T-helper 2 cell treated with Interferon-gamma antibody and Interleukin-4, amounts not matched to agents 100 ng/mL and 5 ng/mL, for 36 hours (primary cell): ENCODE results near the gene WNT7A. TPM values are rescaled to one million over a fixed set of nuclear protein-coding genes. Genes with fewer than 3 reads are reported as not detected.
"Not testable (repeated sequence)": the region's sequence is repeated elsewhere in the genome, so short reads cannot be mapped to it uniquely, and the experiment has no call there.

Source experiments
- intact Hi-C: fragments of 100-400 bp; cut with micrococcal nuclease; formaldehyde crosslinking; loops from one replicate; pipeline ENCODE4 v1.15.1; 2023
- total RNA-seq: library from RNA; stranded (reverse); gene quantifications from 2 replicates; pipeline ENCODE4 v1.2.3, GENCODE V29; 2022

The WNT7A gene
- total RNA-seq, 1 donor from 2014 or later, result not detected

- intact Hi-C loops, result no loop called here
Measured at GRCh38 chr3:13866041-13866965, 13.6 kb downstream of the WNT7A start.

DNA sequence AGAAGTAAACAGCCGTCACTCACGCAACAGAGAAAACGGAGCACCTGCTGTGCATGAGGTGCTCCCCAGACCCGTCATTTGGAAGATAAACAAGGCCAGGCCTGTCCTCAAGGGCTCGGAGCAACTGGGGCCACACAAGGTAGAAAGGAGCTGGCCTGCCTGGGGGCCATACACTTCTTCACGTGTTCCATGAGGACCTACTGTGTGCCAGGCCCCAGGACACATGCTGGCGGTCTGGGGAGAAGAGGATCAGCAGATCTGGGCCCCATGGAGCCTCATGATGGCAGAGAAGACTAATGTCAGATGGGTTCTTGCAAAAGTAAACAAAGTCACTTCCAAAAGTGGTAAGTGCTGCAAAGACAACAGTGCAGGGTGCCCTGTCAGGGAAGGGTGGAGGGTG, 14.3 kb downstream of the WNT7A start:
- intact Hi-C loops, result no loop called here

- intact Hi-C loops, result no loop called here
Measured at GRCh38 chr3:13865106-13865505, 14.8 kb downstream of the WNT7A start.

- intact Hi-C loops, result no loop called here
Measured at GRCh38 chr3:13863965-13864595, 15.8 kb downstream of the WNT7A start.

GRCh38 chr3:13863382-13863952, 16.4 kb downstream of the WNT7A start:
- intact Hi-C loops, result no loop called here

DNA sequence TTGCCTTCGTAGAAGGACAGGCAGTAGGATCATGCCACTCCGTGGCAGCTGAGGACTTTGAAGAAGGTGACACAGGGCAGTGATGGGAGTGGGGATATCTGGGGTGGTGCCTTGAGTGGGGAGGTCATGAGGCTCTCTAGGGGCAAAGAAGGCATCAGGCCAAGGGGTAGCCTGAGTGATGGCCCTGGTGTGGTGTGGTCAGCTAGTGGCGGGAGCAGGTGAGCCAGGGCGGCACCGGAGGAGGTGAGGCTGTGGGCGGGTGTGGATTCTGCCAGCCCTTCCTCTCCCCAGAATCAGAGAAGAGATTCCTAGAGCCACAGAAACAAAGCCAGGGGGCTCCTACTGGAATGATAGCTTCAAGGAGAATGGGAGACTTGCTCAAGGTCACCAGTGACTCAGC, 18.4 kb downstream of the WNT7A start:
- intact Hi-C loops, result no loop called here

DNA sequence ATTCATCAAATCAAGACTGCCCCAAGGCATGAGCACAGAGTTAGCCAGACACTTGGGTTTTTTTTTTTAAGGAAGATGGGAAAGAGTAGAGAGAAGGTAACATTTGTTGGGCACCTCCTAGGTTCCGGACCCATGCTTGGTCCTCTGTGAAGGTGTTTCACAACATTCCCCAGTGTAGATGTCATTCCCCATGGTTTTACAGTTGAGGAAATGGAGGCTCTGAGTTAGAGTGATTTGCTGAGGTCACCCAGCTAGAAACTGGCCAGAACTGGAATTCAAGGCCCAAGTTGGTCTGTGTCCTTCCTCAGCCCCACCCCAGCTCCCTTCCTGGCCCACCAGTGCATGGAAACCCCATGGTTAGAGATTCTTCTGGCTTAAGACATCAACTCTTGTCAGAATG, 19.9 kb downstream of the WNT7A start:
- intact Hi-C loops, result no loop called here

DNA sequence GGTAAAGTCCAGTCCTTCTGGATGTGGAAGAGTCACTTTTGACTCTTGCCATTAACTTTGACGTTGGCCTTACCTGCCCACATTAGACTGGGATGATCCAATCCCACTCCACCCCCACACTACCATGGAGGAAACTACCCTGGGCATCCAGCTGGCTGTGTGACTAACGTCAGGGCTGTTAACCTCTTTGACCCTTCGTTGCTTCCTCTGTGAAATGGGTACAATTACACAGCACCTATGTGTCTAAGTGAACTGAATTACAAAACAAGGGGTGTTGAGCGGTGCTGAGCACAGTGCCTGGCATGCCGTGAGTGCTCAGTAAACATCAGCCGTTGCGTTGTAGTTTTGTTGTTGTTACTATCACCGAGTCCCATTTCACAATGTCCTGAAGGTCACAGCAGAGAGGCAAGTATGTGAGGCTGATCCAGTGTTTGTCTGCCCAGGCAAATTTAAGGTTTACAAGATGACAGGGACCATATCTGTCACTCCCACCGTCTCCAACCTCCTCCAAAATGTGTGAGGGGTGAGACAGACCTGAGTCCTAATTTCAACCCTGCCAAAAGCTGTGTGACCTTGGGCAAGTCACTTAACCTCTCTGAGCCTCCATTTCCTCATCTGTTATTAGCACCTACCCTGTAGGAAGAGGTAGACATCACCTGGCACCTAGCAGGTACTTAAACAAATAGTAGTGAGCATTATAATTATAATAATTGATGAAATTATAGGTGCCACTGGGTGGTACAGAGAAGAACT, 20.9 kb downstream of the WNT7A start:
- intact Hi-C loops, result no loop called here

DNA sequence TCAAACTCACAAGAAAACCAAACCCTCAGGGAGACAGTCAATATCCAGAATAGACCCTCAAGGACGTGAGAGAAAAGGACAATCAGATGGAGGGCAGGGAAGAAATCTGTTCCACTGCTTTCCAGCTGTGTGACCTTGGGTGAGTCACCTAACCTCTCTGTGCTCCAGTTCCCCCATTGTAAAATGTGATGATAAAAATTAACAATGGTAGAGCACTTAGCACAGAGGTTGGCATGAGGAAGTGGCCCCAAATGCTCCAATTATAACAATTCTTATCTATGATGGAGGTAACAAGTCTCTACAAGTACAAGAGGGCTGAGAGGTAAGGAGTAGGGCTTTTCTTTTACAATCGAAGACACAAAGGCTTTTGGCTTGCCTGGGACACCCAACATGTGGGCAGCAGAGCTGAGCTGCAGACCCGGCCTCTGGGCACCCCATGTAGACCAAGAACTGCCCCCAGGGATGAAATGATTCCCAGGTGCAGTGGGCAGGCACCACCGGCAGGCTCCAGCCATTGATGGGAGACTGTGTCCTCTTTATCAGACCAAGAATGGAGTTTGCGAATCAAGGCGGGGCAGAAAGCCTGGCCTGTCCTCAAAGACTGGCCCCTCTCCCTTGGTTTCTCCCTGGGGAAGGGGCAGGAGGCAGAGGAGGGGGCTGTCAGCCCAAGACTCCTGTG, 22.0 kb downstream of the WNT7A start:
- intact Hi-C loops, result no loop called here

DNA sequence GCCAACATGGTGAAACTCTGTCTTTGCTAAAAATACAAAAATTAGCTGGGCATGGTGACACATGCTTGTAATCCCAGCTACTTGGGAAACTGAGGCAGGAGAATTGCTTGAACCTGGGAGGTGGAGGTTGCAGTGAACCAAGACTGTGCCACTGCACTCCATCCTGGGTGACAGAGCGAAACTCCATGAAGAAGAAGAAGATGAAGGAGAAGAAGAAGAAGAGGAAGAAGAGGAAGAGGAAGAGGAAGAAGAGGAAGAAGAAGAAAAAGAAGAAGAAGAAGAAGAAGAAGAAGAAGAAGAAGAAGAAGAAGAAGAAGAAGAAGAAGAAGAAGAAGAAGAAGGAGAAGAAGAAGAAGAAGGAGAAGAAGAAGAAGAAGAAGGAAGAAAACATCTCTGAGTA, 23.2 kb downstream of the WNT7A start:
- intact Hi-C loops, result not testable (repeated sequence)

DNA sequence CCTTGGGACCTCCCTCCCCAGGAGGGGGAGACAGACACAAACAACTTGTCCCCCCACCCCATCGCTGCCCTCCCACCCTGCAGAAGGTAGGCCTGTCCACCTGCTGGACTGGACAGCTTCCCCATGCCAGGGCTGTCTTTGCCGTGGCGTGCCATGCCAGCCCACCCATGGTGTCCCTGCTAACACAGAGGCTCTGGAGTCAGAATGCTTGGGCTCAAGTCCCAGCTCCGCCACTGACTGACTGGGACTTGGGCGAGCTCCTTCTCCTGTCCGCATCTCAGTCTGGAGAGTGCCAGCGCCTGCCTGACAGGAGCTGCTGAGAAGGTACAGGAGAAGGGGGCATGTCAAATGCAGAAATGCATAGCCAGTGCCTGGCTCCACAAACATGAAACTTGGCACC, 23.9 kb downstream of the WNT7A start:
- intact Hi-C loops, result no loop called here

DNA sequence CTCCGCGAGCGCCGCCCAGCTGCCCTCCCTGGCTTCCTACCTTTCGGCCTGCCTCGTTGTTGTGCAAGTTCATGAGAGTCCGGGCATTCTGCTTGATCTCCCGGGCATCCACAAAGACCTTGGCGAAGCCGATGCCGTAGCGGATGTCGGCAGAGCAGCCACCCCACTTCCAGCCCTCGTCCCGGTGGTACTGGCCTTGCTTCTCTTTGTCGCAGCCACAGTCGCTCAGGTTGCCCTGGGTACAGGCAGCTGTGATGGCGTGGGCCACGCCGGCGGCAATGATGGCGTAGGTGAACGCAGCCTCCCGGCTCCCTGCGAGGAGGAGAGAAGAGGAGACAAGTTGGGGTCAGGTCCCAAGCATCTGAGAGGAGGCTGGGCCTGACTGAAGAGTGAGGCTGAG, 25.4 kb downstream of the WNT7A start:
- intact Hi-C loops, result no loop called here

DNA sequence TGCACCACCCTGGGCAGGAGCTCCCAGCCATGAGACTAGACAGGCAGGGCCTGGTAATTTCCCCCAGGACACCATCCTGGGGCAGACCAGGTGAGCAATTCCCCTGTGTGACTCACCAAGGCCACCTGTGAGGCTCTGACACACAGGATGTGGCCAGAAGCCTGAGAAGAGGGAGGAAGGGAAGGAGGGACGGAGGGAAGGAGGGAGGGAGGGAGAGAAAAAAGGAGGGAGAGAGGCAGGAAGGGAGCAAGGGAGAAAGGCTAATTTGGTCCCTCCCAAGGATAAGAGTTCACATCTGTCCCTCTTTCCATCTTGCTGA, 25.9 kb downstream of the WNT7A start:
- intact Hi-C loops, result no loop called here

- intact Hi-C loops, result no loop called here
Measured at GRCh38 chr3:13853256-13853977, 26.5 kb downstream of the WNT7A start.

DNA sequence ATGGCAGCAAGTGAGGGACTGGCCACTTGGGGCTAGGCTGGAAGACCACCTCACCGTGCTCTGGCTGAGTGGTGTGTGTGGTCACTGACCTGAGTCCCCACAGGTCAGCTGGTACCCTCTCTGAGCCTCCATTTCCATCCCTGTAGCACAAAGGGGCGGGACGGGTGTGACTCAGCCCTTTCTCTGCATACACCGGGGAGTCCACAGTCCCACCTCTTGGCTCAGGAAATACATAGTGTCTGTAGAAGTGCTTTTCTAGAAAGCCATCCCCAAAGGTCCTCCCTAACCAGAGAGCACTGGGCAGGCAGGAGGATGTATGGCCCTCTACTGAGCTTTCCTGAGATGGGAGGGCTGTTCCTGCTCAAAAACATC, 27.2 kb downstream of the WNT7A start:
- intact Hi-C loops, result no loop called here

GRCh38 chr3:13851997-13852637, 27.8 kb downstream of the WNT7A start:
- intact Hi-C loops, result no loop called here

DNA sequence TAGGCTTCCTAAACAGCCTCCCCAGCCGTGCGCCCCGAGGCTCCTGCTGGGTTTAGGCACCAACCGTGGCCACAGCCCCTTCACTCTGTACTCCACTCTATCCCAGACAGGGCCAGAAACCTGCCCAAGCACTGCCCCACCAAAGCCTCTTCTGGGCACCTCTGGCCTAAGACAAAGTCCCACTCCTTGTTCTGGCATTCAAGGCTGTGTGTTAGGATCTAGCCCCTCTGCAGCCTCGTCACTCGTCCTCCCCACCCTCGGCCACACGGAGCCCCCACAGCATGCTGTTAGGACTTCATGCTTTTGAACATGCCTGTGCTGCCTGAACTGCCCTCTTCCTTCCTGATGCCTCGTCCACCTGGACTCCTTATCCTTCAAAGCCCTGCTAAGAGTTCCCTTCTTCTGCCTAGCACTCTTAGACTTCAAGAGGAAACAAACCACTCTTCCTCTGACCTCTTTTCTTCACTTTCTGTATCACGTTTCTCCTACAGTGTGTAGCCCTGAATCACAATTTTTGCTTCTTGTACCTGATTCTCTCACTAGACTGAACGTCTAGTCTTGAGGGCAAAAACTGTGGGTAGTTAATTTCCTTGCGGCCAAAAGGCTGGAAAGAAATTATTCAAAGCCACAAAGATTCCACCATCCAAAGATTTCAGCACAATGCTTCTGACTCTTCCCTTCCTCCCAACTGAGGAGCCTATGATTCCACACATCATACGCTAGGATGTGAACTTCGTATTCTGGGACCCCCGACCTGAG, 28.6 kb downstream of the WNT7A start:
- intact Hi-C loops, result no loop called here

DNA sequence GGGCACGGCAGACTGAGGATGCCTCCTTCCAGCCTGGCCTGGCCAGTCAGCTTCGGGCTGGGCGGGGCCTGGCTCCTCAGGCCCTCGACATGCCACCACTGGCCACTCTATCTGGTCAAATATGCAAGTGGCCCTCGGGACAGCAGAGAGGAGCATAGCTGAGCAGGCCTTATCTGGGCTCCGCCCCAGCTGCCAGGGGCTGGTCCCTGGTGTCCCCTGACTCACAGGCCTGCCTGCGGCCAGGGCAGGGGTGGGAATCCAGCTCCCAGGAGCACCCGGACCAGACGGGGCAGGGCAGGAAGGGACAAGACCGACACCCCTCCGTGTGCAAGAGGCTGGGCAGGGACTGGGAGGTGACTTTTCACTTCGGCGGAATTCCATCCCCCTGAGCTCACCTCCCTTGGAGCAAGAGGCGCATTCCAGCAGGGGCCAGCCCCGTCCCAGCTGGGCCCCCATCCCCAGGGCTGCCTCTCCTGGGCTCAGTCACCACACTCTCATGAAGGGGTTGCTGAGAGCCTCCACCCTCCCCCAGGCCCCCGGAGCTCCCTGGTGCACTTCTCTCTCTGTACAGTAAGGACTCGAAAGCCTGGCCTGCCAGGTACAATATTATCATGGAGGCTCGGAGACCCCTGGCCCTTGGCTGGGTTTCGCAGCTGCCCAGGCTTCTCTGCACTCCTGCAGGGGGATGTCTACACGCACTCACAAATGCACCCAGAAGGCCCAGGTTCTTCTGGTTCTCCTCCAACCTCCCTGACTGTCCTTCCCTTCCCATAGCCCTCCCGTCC, 29.5 kb downstream of the WNT7A start:
- intact Hi-C loops, result no loop called here

- intact Hi-C loops, result no loop called here
Measured at GRCh38 chr3:13849018-13849417, 30.9 kb downstream of the WNT7A start.
